Tibial nerve (tissue), 4 donors: ENCODE measurements around the gene CNOT2. TPM values are rescaled to one million over a fixed set of nuclear protein-coding genes. Genes with fewer than 3 reads are reported as not detected.
"Not testable (repeated sequence)": the region's sequence is repeated elsewhere in the genome, so short reads cannot be mapped to it uniquely, and the experiment has no call there.

Experiments
- DNase-seq, 2 donors: peaks; one replicate each; pipeline ENCODE4 v3.0.0-alpha.2; 2019; ENCODE audit warnings: low spot score in 2 of 2
- H3K27ac ChIP-seq, 4 donors: fragments of 200-600 bp; sonication (generic) in 3 of 4; one replicate each; pipeline ENCODE4 v1.5.1; 2017 to 2019; ENCODE audit warnings: mild to moderate bottlenecking in 1 of 4
- H3K27me3 ChIP-seq, 2 donors: fragments of 200-600 bp; sonication (generic) in 1 of 2; one replicate each; pipeline versions ENCODE4 v1.5.1 to v1.6.0; 2017 to 2019
- H3K36me3 ChIP-seq, 3 donors: fragments of 200-600 bp; sonication (generic); one replicate each; pipeline ENCODE4 v1.5.1; 2018 to 2019
- H3K4me1 ChIP-seq, 4 donors: fragments of 200-600 bp; sonication (generic) in 3 of 4; one replicate each; pipeline ENCODE4 v1.5.1; 2017 to 2019
- H3K4me3 ChIP-seq, 4 donors: fragments of 200-600 bp; sonication (generic) in 3 of 4; one replicate each; pipeline ENCODE4 v1.5.1; 2017 to 2019; ENCODE audit warnings: mild to moderate bottlenecking in 1 of 4, moderate library complexity in 1 of 4
- H3K9me3 ChIP-seq, 4 donors: fragments of 200-600 bp; sonication (generic) in 3 of 4; one replicate each; pipeline ENCODE4 v1.5.1; 2017 to 2019
- CTCF ChIP-seq, 5 experiments: fragments of 200-600 bp in 3 of 5; fragments of 450-650 bp in 2 of 5; sonication (generic) in 3 of 5; IDR thresholded peaks; one replicate each; pipeline ENCODE4 v1.5.1; 2016 to 2019; ENCODE audit warnings: antibody characterized with exemption in 5 of 5, mild to moderate bottlenecking in 3 of 5, moderate library complexity in 2 of 5
- EP300 ChIP-seq, 2 donors: sonication (generic); formaldehyde crosslinking; IDR thresholded peaks; one replicate each; pipeline ENCODE4 v1.6.1; 2017; ENCODE audit warnings: antibody characterized with exemption in 2 of 2, mild to moderate bottlenecking in 1 of 2
- POLR2A ChIP-seq, 2 donors: fragments of 450-650 bp; IDR thresholded peaks; one replicate each; pipeline ENCODE4 v1.6.1; 2017; ENCODE audit warnings: antibody characterized with exemption in 2 of 2, mild to moderate bottlenecking in 2 of 2, moderate library complexity in 2 of 2
- WGBS, 2 donors: methylation state at CpG; one replicate each; pipeline ENCODE4 v1.1.5; 2018; 5-methylcytosine and 5-hydroxymethylcytosine counted together
- total RNA-seq, 4 donors: library from RNA; depleted of rRNA; stranded (reverse); fragments of >200 nt; gene quantifications; one replicate each; pipeline ENCODE4 v1.1.0, GENCODE V29; 2016

CNOT2 gene
- total RNA-seq, 4 donors from 2014 or later: 80.6 to 164 (median 132) TPM

GRCh38 chr12:70379846-70380245 lies 136.6 kb downstream of the CNOT2 start:
- H3K9me3 ChIP-seq: peaks cover 0 to 13% (median 2%) of the 10 kb centered on the region in 4 donors
- 90 to 94% methylated on average over 1 of the region's 1 CpG for WGBS, 2 donors
- H3K4me1 ChIP-seq: no peaks in the 10 kb centered on the region
- no peak overlapping the region for H3K27ac ChIP-seq
- no peak for TF ChIP-seq POLR2A (IDR thresholded peaks at IDR 0.05)
- no peak for TF ChIP-seq EP300 (IDR thresholded peaks at IDR 0.05)
- no peak for TF ChIP-seq CTCF (IDR thresholded peaks at IDR 0.05)
- peaks cover 0 to 18% (median 0%) of the 10 kb centered on the region in 3 donors for H3K36me3 ChIP-seq
- no peaks in the 10 kb centered on the region for H3K27me3 ChIP-seq
- no peak for DNase-seq
- no peak overlapping the region for H3K4me3 ChIP-seq

GRCh38 chr12:70383484-70383883 lies 140.3 kb downstream of the CNOT2 start:
- TF ChIP-seq CTCF (IDR thresholded peaks at IDR 0.05): no peak
- no peak for TF ChIP-seq POLR2A (IDR thresholded peaks at IDR 0.05)
- no peak for TF ChIP-seq EP300 (IDR thresholded peaks at IDR 0.05)
- no peaks in the 10 kb centered on the region for H3K27me3 ChIP-seq
- whole genome bisulfite sequencing, 2 donors: 93 to 96% methylated on average over 4 of the region's 4 CpGs
- no peak overlapping the region for H3K27ac ChIP-seq
- DNase-seq: no peak
- peaks cover 0 to 6% (median 0%) of the 10 kb centered on the region in 3 donors for H3K36me3 ChIP-seq
- no peak overlapping the region for H3K4me3 ChIP-seq
- H3K9me3 ChIP-seq: peaks cover 0 to 9% (median 2%) of the 10 kb centered on the region in 4 donors
- no peaks in the 10 kb centered on the region for H3K4me1 ChIP-seq

GRCh38 chr12:70383886-70384285 lies 140.7 kb downstream of the CNOT2 start:
- DNase-seq: no peak
- no peak overlapping the region for H3K27ac ChIP-seq
- H3K27me3 ChIP-seq: no peaks in the 10 kb centered on the region
- peaks cover 0 to 9% (median 0%) of the 10 kb centered on the region in 4 donors for H3K9me3 ChIP-seq
- TF ChIP-seq POLR2A (IDR thresholded peaks at IDR 0.05): no peak
- TF ChIP-seq EP300 (IDR thresholded peaks at IDR 0.05): no peak
- TF ChIP-seq CTCF (IDR thresholded peaks at IDR 0.05): no peak
- H3K4me1 ChIP-seq: no peaks in the 10 kb centered on the region
- peaks cover 0 to 2% (median 0%) of the 10 kb centered on the region in 3 donors for H3K36me3 ChIP-seq
- 51 to 52% methylated on average over 3 of the region's 3 CpGs for WGBS, 2 donors
- H3K4me3 ChIP-seq: no peak overlapping the region

GRCh38 chr12:70386771-70387170 lies 143.5 kb downstream of the CNOT2 start:
- WGBS, 2 donors: 43 to 51% methylated on average over 1 of the region's 1 CpG
- no peak overlapping the region for H3K27ac ChIP-seq

GRCh38 chr12:70389678-70390077 lies 146.4 kb downstream of the CNOT2 start:
- H3K36me3 ChIP-seq: peaks cover 0 to 19% (median 0%) of the 10 kb centered on the region in 3 donors
- H3K27me3 ChIP-seq: no peaks in the 10 kb centered on the region
- WGBS, 2 donors: 89 to 97% methylated on average over 2 of the region's 2 CpGs
- TF ChIP-seq POLR2A (IDR thresholded peaks at IDR 0.05): no peak
- peaks cover 0 to 6% (median 2%) of the 10 kb centered on the region in 4 donors for H3K4me1 ChIP-seq
- DNase-seq: no peak
- H3K4me3 ChIP-seq: no peak overlapping the region
- no peak overlapping the region for H3K27ac ChIP-seq
- peaks cover 0 to 19% (median 5%) of the 10 kb centered on the region in 4 donors for H3K9me3 ChIP-seq

More at GRCh38 chr12:70386771-70387170, 143.5 kb downstream of the CNOT2 start:
- Histone ChIP-seq H3K4me3 (no peak overlapping the region), H3K27me3 (no peaks in the 10 kb centered on the region), H3K4me1 (no peaks in the 10 kb centered on the region), H3K36me3 (peaks cover 0 to 19% (median 0%) of the 10 kb centered on the region in 3 donors), H3K9me3 (peaks cover 0 to 19% (median 5%) of the 10 kb centered on the region in 4 donors)
- DNase-seq: no peak
- TF ChIP-seq CTCF (IDR thresholded peaks at IDR 0.05): no peak
- no peak for TF ChIP-seq EP300 (IDR thresholded peaks at IDR 0.05)
- TF ChIP-seq POLR2A (IDR thresholded peaks at IDR 0.05): no peak

GRCh38 chr12:70392631-70393030 lies 149.4 kb downstream of the CNOT2 start:
- not testable (repeated sequence) for H3K4me3 ChIP-seq, H3K4me1 ChIP-seq, DNase-seq, H3K27ac ChIP-seq, H3K27me3 ChIP-seq
- Histone ChIP-seq H3K9me3 (peaks cover 0 to 19% (median 5%) of the 10 kb centered on the region in 4 donors), H3K36me3 (peaks cover 0 to 19% (median 0%) of the 10 kb centered on the region in 3 donors)
- 85 to 91% methylated on average over 1 of the region's 1 CpG for WGBS, 2 donors
